SK-MEL-5 (cell line): ENCODE data around the gene HEATR5B. TPM values are rescaled to one million over a fixed set of nuclear protein-coding genes. Genes with fewer than 3 reads are reported as not detected.
"Not testable (repeated sequence)": the region's sequence is repeated elsewhere in the genome, so short reads cannot be mapped to it uniquely, and the experiment has no call there.

Experiments used
- DNase-seq: peaks from one replicate; pipeline ENCODE4 v3.0.0-alpha.2; 2016; ENCODE audit warnings: low read depth, low spot score
- in situ Hi-C: cut with HindIII; loops from 2 replicates; pipeline ENCODE4 v1.10.0; 2016; ENCODE audit warnings: low sequenced_read_pairs, high pct_unique_total_duplicates, low pct_unique_long_range_greater_than_20kb
- total RNA-seq: library from RNA; depleted of rRNA; stranded (reverse); fragments of >200 nt; shearing (Covaris generic); gene quantifications from 2 replicates; pipeline ENCODE4 v1.2.3, GENCODE V29; 2014; rRNA removed

The HEATR5B gene
- total RNA-seq, 1 experiment from 2014 or later: 30.7 TPM

GRCh38 chr2:36964496-36965058, 119.6 kb downstream of the HEATR5B start:
- DNase-seq: no peak
- in situ Hi-C loops: no loop called here

GRCh38 chr2:36963734-36964133, 120.4 kb downstream of the HEATR5B start:
- DNase-seq: no peak
- in situ Hi-C loops: no loop called here

- in situ Hi-C loops: no loop called here
- DNase-seq: no peak
Observed at GRCh38 chr2:36963106-36963505, 121.1 kb downstream of the HEATR5B start.

- in situ Hi-C loops: no loop called here
- DNase-seq: no peak
Observed at GRCh38 chr2:36960773-36961172, 123.4 kb downstream of the HEATR5B start.

- in situ Hi-C loops: no loop called here
- peak; percentile 22 for DNase-seq
Observed at GRCh38 chr2:36960005-36960675, 124.0 kb downstream of the HEATR5B start.

- in situ Hi-C loops: no loop called here
- no peak for DNase-seq
Observed at GRCh38 chr2:36954977-36955607, 129.1 kb downstream of the HEATR5B start.

GRCh38 chr2:36952748-36953197, 131.4 kb downstream of the HEATR5B start:
- no peak for DNase-seq
- in situ Hi-C loops: no loop called here

GRCh38 chr2:36951574-36951973, 132.6 kb downstream of the HEATR5B start:
- in situ Hi-C loops: no loop called here
- no peak for DNase-seq

- no peak for DNase-seq
- in situ Hi-C loops: no loop called here
Observed at GRCh38 chr2:36951027-36951518, 133.1 kb downstream of the HEATR5B start.

- in situ Hi-C loops: no loop called here
- DNase-seq: no peak
Observed at GRCh38 chr2:36949845-36950244, 134.3 kb downstream of the HEATR5B start.

GRCh38 chr2:36945240-36945639, 138.9 kb downstream of the HEATR5B start:
- in situ Hi-C loops, DNase-seq: not testable (repeated sequence)

GRCh38 chr2:36941867-36942266, 142.3 kb downstream of the HEATR5B start:
- DNase-seq: no peak
- in situ Hi-C loops: no loop called here

GRCh38 chr2:36936526-36936925, 147.6 kb downstream of the HEATR5B start:
- DNase-seq, in situ Hi-C loops: not testable (repeated sequence)

- DNase-seq, in situ Hi-C loops: not testable (repeated sequence)
Observed at GRCh38 chr2:36931688-36932087, 152.5 kb downstream of the HEATR5B start.

Other genes starting within 250 kb of the HEATR5B start
- gene STRN, start 117.8 kb downstream of the HEATR5B start, total RNA-seq: 20.4 and 23.2 TPM in 2 replicates
- 15.6 and 17.6 TPM in 2 replicates for gene GPATCH11, start 146 bp upstream of the HEATR5B start, total RNA-seq
- gene EIF2AK2, start 72.6 kb upstream of the HEATR5B start, total RNA-seq: 22.5 and 29.1 TPM in 2 replicates
- not detected in 2 replicates for gene SULT6B1, start 104.3 kb upstream of the HEATR5B start, total RNA-seq
- 36.3 and 43.7 TPM in 2 replicates for gene CEBPZOS, start 112.1 kb upstream of the HEATR5B start, total RNA-seq
- 118 and 122 TPM in 2 replicates for gene CEBPZ, start 147.2 kb upstream of the HEATR5B start, total RNA-seq
- gene NDUFAF7, start 147.3 kb upstream of the HEATR5B start, total RNA-seq: 28.7 and 31.0 TPM in 2 replicates
- gene PRKD3, start 240.5 kb upstream of the HEATR5B start, total RNA-seq: 440 and 449 TPM in 2 replicates